ENCODE data around the gene CAST.

The CAST gene

DNA sequence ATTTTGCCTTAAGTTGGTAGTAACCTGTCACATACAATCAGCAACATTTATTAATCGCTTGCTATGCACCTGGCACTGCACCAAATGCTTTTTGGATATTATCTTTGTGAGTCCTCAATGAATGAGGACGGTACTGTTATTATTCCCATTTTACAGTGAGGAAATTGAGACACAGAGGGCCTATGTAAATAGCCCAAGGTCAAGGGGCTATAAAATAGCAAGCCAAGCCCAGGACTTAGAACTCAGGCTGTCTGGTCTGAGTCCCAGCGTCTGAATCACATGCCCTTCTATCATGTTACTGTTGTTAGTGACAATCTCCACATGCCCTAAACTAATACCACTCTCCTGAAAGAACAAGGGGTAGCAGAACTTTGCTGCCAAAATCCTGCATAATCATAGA lies 85.5 kb downstream of the CAST start:
- DNase-seq (ENCODE audit: low read depth): no peak

GRCh38 chr5:96750110-96750822 lies 88.1 kb downstream of the CAST start:
- no peak for DNase-seq (ENCODE audit: low read depth)

DNA sequence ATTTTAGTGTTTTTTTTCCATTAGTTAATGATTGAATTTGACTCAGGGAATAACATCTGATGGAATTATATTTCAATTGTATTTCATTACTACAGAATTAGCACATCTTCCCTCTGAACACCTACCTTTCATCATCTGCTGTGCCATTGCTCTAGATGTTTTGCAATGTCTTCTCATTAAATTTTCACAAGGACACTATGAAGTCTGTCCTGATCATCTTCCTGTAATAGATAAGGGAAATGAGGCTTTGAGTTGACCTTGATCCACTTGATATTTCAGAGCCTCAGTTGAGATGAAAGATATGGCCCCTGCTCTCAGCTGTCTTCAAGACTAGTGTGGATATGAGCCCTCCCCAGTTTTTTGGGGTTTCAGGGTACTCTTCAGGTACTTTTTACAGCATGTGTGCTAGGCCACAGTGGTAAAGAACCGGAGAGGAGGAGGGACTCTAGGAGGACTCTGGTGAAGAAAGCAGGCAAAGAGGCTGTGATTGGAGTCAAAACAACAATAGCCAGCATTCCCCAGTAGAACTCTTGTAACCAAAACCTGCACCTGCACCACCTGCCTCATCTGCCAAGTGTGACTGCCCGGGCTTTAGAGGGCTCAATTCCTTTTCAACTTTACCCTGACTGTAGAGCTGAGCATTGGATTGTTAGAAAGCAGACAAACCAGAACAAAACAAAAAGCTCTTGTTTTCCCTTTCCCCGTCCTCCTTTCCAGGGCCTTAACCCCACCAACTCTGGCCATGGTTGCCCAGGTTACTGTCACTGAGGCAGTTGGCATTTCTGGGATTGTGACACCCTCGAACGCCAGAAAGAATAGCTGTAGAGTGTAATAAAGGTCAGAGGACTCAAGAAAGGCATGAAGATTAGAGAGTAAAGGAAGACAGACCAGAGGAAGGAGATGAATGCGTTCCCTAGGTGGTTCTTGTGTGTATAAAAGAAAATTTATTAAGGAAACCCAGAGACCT lies 89.3 kb downstream of the CAST start:
- no peak for DNase-seq (ENCODE audit: low read depth)

DNA sequence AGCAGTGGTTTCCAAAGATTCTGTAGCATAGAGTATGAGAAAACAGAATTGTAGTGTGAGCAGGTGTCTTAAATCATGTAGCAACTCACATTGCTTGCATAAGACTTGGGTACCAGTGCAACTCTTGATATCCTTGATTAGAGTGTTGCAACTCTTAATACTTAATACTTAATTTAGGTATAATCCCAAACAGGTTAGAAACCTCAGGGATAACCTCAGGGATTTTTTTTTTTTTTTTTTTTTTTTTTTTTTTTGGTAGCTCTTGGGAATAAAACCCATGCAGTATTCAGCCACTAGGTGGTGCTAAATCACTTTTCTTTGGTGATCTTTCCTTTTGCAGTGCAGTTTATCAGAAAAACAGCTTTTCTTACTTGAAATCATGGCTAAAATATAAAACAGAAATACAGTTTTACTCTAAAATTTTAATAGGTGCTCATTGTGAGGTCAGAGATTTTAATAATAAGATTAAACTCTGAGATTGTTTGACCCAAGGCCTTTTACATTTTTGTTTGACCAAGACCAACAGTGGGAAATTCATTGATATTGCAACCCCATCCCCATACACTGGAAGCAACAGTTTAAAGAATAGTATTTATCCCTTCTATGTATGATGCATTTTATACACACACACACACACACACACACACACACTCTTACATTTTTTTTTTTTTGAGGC lies 90.3 kb downstream of the CAST start:
- DNase-seq (ENCODE audit: low read depth): no peak

DNA sequence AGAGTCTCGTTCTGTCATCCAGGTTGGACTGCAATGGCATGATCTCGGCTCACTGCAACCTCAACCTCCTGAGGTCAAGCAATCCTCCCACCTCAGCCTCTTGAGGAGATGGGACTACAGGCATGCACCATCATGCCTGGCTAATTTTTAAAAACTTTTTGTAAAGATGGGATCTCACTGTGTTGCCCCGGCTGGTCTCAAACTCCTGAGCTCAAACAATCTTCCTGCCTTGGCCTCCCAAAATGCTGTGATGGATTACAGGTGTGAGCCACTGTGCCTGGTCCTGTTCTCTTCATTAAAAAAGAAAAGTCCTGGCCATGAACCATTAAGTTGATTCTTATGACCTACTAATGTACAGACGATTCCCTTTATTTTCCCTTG lies 90.8 kb downstream of the CAST start:
- DNase-seq (ENCODE audit: low read depth): no peak

DNA sequence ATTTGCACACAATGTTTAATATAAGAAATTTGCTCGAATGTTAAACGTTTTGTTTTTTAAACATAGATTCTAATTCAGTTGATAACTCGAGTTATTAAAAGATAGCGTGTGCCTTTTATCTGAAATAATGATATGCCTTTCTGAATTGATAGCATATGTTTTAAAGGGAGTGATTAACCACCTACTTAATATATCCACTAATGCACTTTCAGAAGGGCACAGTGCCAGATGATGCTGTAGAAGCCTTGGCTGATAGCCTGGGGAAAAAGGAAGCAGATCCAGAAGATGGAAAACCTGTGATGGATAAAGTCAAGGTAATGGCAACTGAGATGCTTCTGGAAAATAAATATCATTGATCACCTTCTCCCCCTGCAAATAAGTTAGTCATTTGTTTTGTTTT lies 91.7 kb downstream of the CAST start:
- no peak for DNase-seq (ENCODE audit: low read depth)

DNA sequence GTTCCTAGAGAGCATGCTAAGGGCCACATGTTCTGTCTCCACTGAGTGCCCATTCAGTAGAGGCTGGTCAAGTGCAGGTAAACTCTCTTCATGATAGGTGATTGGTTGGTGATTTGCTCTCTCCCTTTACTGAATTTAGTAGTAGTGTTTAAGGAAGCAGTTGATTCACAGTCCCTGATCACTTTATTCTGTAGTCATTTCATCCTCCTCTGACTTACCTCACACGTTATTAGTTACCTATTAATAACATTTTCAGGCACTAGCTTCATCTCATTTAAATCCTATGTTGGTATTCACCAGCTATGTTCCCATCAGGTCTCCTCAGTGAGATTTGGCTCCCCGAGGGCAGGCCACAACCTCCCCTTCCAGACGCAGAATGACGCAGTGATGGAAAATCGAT lies 93.7 kb downstream of the CAST start:
- DNase-seq (ENCODE audit: low read depth): no peak

- no peak for DNase-seq (ENCODE audit: low read depth)
Measured at GRCh38 chr5:96756985-96757384, 94.8 kb downstream of the CAST start.

DNA sequence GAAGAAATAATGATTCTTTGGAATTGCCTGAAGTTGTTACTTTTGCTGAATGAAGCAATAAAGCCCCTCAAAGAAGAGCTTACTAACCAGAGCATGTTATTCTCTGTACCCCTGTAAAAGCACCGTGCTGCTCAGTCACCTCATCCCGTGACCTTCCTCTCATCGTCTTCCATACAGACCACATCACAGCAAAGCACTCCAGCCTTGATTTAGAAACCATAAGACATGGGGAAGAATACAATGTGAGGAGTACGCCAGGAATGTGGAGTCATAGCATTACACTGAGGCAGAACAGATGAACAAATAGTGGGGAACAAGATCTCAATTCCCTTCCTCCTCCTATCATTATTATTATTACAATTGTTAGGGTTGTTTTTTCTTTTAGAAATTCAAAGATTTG lies 96.4 kb downstream of the CAST start:
- no peak for DNase-seq (ENCODE audit: low read depth)

- DNase-seq (ENCODE audit: low read depth): no peak
Measured at GRCh38 chr5:96761618-96762017, 99.4 kb downstream of the CAST start.

DNA sequence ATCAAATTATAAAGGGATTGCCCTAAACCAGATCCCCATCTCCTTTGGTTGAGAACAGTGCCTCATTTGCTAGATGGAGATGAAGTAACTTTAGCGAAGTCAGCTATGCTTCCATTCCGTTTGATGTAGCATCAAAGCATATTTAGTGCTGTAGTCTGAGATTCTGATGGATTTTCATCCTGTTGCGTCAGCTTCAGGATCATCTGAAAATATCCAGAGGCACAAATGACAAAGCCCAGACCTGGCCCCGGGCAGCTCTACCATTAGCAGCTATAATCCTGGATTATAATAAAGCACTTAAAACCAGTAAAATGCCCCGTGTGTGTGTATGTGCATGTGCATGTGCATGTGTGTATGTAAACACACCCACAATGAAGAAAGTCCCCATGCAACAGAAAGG lies 100.8 kb downstream of the CAST start:
- DNase-seq (ENCODE audit: low read depth): no peak

- DNase-seq (ENCODE audit: low read depth): no peak
Measured at GRCh38 chr5:96765043-96765442, 102.9 kb downstream of the CAST start.

- DNase-seq (ENCODE audit: low read depth): no peak
Measured at GRCh38 chr5:96768708-96769251, 106.6 kb downstream of the CAST start.

- DNase-seq (ENCODE audit: low read depth): no peak
Measured at GRCh38 chr5:96771395-96771794, 109.2 kb downstream of the CAST start.

DNA sequence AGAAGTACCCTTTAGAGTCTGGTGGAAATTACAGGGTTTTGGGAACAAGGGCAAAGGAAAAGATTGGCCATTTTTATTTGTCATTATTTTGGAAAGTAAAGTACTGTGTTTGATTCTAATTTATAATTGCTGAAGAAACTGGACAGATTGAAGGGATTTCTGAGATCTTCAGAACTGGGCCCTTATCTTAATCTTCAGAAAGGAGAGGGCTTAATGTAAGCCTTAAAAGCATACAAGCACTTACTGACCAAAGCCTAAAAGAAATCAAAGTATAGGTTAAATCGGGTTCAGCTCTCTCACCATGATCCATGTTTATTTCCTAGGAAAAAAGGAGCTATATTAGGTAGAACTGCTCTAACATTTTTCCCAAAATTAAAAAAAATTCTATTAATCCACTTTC lies 109.9 kb downstream of the CAST start:
- no peak for DNase-seq (ENCODE audit: low read depth)

DNA sequence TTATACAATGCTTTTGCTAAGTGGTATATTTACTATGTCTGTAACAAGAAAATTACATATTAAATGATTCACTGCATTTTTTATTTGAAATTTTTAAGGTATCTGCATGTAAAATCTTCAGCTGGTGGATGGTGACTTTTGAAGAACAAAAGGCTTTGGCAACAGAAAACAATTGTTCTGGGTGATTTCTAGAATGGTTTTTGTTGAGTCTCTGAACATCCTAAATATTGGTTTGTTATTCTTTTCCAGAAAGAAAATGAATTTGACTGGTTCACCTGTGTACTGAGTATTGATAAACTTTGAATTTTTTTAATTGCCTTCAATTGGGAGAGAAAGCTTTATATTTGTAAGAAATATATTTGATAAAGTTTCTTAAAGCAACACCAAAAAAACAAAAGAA lies 110.4 kb downstream of the CAST start:
- DNase-seq (ENCODE audit: low read depth): no peak

- no peak for DNase-seq (ENCODE audit: low read depth)
Measured at GRCh38 chr5:96775050-96775449, 112.9 kb downstream of the CAST start.

GRCh38 chr5:96775689-96776088 lies 113.5 kb downstream of the CAST start:
- DNase-seq (ENCODE audit: low read depth): no peak

DNA sequence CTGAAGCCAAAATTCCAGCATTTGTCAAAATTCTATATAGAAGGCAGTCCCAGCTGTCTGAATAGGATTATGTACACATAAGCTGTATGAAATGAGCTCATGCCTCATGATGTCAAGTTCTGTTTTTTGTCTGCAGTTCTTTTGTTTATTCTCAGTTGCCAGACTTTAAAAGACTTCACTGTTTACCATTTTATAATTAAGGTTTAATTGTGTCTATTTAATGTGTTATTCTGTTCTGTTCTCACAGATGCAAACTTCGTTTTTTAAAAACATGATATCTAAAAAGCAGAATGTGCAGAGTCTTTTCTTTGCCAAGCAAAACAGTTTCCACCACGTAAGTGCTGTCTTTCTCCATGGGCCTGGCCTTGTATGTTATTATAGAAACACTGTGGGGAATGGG lies 114.4 kb downstream of the CAST start:
- no peak for DNase-seq (ENCODE audit: low read depth)

- no peak for DNase-seq (ENCODE audit: low read depth)
Measured at GRCh38 chr5:96778409-96778808, 116.2 kb downstream of the CAST start.

DNA sequence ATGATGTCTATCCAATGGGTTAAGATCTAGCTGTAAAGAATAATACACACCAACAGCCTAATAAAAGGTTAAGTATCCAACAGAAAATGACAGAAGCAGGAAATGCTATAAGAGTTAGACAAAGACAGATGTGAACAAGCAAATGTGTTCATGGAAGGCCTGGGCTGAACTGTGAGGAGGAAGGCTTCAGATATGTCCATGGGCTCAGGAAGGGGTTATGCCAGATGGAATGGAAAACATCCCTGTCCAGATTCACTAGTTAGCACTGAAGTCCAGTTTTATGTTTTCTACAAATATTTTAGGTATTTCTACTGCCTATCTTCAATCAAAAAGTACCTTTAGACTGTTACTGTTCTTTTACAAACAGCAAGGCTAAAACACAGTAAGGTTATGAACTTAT lies 118.5 kb downstream of the CAST start:
- DNase-seq (ENCODE audit: low read depth): no peak
